GM12878 (cell line): ENCODE measurements around the gene CLPTM1. TPM values are rescaled to one million over a fixed set of nuclear protein-coding genes. Genes with fewer than 3 reads are reported as not detected.

Experiments used
- CBX3 ChIP-seq: fragments of 200-600 bp; sonication (generic); IDR thresholded peaks from 2 replicates; pipeline ENCODE4 v1.6.1; 2016; ENCODE audit warnings: low read depth, borderline replicate concordance
- CHD1 ChIP-seq: IDR thresholded peaks from 2 replicates; pipeline ENCODE4 v1.6.1; 2012; ENCODE audit warnings: low read depth, low read length, improper control_type of control experiment
- IKZF1 ChIP-seq: fragments of 450-650 bp; conservative IDR thresholded peaks from 2 replicates; pipeline ENCODE4 v1.6.1; 2017; ENCODE audit warnings: antibody characterized with exemption, mild to moderate bottlenecking
- NFIC ChIP-seq: IDR thresholded peaks from 2 replicates; pipeline ENCODE4 v1.6.1; 2012; ENCODE audit warnings: low read depth, mild to moderate bottlenecking, inconsistent platforms, low read length, moderate library complexity
- NR2F1 ChIP-seq: fragments of 450-650 bp; conservative IDR thresholded peaks from 2 replicates; pipeline ENCODE4 v1.6.1; 2017; ENCODE audit warnings: mild to moderate bottlenecking
- PAX8 ChIP-seq: fragments of 450-650 bp; IDR thresholded peaks from 2 replicates; pipeline ENCODE4 v1.6.1; 2017; ENCODE audit warnings: mild to moderate bottlenecking, moderate library complexity
- SPI1 ChIP-seq: IDR thresholded peaks from 2 replicates; pipeline ENCODE4 v1.6.1; 2011; ENCODE audit warnings: low read depth, mild to moderate bottlenecking, low read length, moderate library complexity, borderline replicate concordance; ENCODE audit not compliant: insufficient read depth
- polyA plus RNA-seq, 11 experiments: library from polyadenylated mRNA; depleted of rRNA in 4 of 11; unstranded in 6 of 11; stranded (reverse) in 5 of 11; fragments of >200 nt; fragmentation: Nextera tagmentation in 4 of 11; fragmentation: Illumina TruSeq in 1 of 11; extraction: Ambion mirVana in 4 of 11; extraction: Trizol in 1 of 11; gene quantifications; 1 replicate in 1 of 11; 2 replicates in 10 of 11; pipeline versions ENCODE4 v1.2.1 to v1.2.3, GENCODE V29; 2011 to 2016; ENCODE audit warnings: inconsistent platforms in 2 of 11, missing spikeins in 2 of 11, low read depth in 1 of 11
- total RNA-seq, 4 experiments: library from RNA; depleted of rRNA in 3 of 4; stranded (reverse); fragments of >200 nt in 3 of 4; fragmentation: Illumina TruSeq in 1 of 4; extraction: Trizol in 1 of 4; gene quantifications; 2 replicates each; pipeline versions ENCODE4 v1.2.1 to v1.2.3, GENCODE V29; 2013 to 2021
- TF ChIP-seq, protein P1 (sequence below): fragments of 450-650 bp; IDR thresholded peaks from 2 replicates; pipeline ENCODE4 v1.6.1; 2017; ENCODE audit warnings: mild to moderate bottlenecking, moderate library complexity
- TF ChIP-seq, protein P2 (sequence below): fragments of 450-650 bp; IDR thresholded peaks from 2 replicates; pipeline ENCODE4 v1.6.1; 2017; ENCODE audit warnings: mild to moderate bottlenecking, moderate library complexity
- TF ChIP-seq, protein P3 (sequence below): IDR thresholded peaks from 2 replicates; pipeline ENCODE4 v1.6.1; 2011; ENCODE audit warnings: low read depth, mild to moderate bottlenecking, low read length, moderate library complexity, borderline replicate concordance; ENCODE audit errors: extremely low read depth
- TF ChIP-seq, protein P4 (sequence below): fragments of 450-650 bp; formaldehyde crosslinking; IDR thresholded peaks from 2 replicates; pipeline ENCODE4 v1.4.0; 2020; ENCODE audit warnings: mild to moderate bottlenecking, moderate library complexity
- TF ChIP-seq, protein P5 (sequence below): fragments of 450-650 bp; IDR thresholded peaks from 2 replicates; pipeline ENCODE4 v1.6.1; 2018; ENCODE audit warnings: mild to moderate bottlenecking, low read depth, moderate library complexity; ENCODE audit not compliant: partially characterized antibody

Gene CLPTM1
- total and polyA plus RNA-seq, 10 of the 15 experiments (the other 5 are each of a cell fraction or from before 2014, with no cell fraction given): 0.42 to 72.6 (median 35.2) TPM

DNA sequence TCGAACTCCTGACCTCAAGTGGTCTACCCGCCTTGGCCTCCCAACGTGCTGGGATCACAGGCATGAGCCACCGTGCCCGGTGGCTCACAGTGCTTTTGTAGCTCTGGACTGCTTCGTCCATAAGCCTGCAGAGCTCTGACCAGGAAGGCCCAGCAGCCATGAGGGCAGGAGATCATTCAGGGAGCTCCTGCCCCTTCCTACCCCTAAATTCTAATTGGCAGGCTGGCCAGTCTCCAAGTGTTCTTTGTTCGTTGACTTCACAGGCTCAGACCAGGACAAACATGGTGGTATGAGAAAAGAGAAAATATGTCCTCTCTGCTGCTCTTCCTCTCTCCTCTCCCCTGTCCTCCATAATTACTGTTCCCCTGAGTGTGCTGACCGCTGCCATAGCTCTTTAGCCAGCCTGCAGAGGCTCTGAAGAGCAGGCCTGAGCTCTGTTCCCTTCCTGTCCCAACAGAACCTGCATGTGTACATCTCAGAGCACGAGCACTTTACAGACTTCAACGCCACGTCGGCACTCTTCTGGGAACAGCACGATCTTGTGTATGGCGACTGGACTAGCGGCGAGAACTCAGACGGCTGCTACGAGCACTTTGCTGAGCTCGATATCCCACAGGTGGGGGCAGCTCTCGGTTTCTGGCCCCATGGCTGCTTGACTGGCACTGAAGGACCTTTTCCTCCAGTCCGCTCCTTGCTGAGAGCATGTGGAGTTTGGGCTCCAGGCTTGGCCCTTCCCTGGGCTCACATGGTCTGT lies 19.0 kb downstream of the CLPTM1 start (continued):
- TF ChIP-seq, protein P1, sequence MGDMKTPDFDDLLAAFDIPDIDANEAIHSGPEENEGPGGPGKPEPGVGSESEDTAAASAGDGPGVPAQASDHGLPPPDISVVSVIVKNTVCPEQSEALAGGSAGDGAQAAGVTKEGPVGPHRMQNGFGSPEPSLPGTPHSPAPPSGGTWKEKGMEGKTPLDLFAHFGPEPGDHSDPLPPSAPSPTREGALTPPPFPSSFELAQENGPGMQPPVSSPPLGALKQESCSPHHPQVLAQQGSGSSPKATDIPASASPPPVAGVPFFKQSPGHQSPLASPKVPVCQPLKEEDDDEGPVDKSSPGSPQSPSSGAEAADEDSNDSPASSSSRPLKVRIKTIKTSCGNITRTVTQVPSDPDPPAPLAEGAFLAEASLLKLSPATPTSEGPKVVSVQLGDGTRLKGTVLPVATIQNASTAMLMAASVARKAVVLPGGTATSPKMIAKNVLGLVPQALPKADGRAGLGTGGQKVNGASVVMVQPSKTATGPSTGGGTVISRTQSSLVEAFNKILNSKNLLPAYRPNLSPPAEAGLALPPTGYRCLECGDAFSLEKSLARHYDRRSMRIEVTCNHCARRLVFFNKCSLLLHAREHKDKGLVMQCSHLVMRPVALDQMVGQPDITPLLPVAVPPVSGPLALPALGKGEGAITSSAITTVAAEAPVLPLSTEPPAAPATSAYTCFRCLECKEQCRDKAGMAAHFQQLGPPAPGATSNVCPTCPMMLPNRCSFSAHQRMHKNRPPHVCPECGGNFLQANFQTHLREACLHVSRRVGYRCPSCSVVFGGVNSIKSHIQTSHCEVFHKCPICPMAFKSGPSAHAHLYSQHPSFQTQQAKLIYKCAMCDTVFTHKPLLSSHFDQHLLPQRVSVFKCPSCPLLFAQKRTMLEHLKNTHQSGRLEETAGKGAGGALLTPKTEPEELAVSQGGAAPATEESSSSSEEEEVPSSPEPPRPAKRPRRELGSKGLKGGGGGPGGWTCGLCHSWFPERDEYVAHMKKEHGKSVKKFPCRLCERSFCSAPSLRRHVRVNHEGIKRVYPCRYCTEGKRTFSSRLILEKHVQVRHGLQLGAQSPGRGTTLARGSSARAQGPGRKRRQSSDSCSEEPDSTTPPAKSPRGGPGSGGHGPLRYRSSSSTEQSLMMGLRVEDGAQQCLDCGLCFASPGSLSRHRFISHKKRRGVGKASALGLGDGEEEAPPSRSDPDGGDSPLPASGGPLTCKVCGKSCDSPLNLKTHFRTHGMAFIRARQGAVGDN: no peak
- TF ChIP-seq, protein P2, sequence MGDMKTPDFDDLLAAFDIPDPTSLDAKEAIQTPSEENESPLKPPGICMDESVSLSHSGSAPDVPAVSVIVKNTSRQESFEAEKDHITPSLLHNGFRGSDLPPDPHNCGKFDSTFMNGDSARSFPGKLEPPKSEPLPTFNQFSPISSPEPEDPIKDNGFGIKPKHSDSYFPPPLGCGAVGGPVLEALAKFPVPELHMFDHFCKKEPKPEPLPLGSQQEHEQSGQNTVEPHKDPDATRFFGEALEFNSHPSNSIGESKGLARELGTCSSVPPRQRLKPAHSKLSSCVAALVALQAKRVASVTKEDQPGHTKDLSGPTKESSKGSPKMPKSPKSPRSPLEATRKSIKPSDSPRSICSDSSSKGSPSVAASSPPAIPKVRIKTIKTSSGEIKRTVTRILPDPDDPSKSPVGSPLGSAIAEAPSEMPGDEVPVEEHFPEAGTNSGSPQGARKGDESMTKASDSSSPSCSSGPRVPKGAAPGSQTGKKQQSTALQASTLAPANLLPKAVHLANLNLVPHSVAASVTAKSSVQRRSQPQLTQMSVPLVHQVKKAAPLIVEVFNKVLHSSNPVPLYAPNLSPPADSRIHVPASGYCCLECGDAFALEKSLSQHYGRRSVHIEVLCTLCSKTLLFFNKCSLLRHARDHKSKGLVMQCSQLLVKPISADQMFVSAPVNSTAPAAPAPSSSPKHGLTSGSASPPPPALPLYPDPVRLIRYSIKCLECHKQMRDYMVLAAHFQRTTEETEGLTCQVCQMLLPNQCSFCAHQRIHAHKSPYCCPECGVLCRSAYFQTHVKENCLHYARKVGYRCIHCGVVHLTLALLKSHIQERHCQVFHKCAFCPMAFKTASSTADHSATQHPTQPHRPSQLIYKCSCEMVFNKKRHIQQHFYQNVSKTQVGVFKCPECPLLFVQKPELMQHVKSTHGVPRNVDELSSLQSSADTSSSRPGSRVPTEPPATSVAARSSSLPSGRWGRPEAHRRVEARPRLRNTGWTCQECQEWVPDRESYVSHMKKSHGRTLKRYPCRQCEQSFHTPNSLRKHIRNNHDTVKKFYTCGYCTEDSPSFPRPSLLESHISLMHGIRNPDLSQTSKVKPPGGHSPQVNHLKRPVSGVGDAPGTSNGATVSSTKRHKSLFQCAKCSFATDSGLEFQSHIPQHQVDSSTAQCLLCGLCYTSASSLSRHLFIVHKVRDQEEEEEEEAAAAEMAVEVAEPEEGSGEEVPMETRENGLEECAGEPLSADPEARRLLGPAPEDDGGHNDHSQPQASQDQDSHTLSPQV: no peak
- TF ChIP-seq, protein P3, sequence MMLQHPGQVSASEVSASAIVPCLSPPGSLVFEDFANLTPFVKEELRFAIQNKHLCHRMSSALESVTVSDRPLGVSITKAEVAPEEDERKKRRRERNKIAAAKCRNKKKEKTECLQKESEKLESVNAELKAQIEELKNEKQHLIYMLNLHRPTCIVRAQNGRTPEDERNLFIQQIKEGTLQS: no peak
- TF ChIP-seq, protein P4, sequence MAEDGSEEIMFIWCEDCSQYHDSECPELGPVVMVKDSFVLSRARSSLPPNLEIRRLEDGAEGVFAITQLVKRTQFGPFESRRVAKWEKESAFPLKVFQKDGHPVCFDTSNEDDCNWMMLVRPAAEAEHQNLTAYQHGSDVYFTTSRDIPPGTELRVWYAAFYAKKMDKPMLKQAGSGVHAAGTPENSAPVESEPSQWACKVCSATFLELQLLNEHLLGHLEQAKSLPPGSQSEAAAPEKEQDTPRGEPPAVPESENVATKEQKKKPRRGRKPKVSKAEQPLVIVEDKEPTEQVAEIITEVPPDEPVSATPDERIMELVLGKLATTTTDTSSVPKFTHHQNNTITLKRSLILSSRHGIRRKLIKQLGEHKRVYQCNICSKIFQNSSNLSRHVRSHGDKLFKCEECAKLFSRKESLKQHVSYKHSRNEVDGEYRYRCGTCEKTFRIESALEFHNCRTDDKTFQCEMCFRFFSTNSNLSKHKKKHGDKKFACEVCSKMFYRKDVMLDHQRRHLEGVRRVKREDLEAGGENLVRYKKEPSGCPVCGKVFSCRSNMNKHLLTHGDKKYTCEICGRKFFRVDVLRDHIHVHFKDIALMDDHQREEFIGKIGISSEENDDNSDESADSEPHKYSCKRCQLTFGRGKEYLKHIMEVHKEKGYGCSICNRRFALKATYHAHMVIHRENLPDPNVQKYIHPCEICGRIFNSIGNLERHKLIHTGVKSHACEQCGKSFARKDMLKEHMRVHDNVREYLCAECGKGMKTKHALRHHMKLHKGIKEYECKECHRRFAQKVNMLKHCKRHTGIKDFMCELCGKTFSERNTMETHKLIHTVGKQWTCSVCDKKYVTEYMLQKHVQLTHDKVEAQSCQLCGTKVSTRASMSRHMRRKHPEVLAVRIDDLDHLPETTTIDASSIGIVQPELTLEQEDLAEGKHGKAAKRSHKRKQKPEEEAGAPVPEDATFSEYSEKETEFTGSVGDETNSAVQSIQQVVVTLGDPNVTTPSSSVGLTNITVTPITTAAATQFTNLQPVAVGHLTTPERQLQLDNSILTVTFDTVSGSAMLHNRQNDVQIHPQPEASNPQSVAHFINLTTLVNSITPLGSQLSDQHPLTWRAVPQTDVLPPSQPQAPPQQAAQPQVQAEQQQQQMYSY (CRISPR knock-in tag): no peak
- no peak for TF ChIP-seq SPI1
- TF ChIP-seq NR2F1: no peak
- TF ChIP-seq CBX3: no peak
- TF ChIP-seq CHD1: no peak
- TF ChIP-seq NFIC: no peak
- TF ChIP-seq, protein P5, sequence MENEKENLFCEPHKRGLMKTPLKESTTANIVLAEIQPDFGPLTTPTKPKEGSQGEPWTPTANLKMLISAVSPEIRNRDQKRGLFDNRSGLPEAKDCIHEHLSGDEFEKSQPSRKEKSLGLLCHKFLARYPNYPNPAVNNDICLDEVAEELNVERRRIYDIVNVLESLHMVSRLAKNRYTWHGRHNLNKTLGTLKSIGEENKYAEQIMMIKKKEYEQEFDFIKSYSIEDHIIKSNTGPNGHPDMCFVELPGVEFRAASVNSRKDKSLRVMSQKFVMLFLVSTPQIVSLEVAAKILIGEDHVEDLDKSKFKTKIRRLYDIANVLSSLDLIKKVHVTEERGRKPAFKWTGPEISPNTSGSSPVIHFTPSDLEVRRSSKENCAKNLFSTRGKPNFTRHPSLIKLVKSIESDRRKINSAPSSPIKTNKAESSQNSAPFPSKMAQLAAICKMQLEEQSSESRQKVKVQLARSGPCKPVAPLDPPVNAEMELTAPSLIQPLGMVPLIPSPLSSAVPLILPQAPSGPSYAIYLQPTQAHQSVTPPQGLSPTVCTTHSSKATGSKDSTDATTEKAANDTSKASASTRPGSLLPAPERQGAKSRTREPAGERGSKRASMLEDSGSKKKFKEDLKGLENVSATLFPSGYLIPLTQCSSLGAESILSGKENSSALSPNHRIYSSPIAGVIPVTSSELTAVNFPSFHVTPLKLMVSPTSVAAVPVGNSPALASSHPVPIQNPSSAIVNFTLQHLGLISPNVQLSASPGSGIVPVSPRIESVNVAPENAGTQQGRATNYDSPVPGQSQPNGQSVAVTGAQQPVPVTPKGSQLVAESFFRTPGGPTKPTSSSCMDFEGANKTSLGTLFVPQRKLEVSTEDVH: no peak
- no peak for TF ChIP-seq PAX8
- TF ChIP-seq IKZF1: no peak
